Measurements from ENCODE around the gene KAT6B.

GRCh38 chr10:74887614-74888284 is 61.3 kb downstream of the KAT6B start:
- TF ChIP-seq EZH2 (IDR thresholded peaks at IDR 0.05; ENCODE audit: borderline replicate concordance, control insufficient read depth, low read depth, low read length) (no peak), CTCF (IDR thresholded peaks at IDR 0.05 in 2 of 3, conservative IDR thresholded peaks at IDR 0.05 in 1 of 3; ENCODE audit: control insufficient read depth in 2 of 3, extremely low read depth in 1 of 3, insufficient read depth in 1 of 3, low read depth in 3 of 3, low read length in 3 of 3) (no peak), SIN3A (IDR thresholded peaks at IDR 0.05; ENCODE audit: low read depth, low read length) (no peak), E4F1 (IDR thresholded peaks at IDR 0.05; ENCODE audit: borderline replicate concordance, partially characterized antibody) (no peak)
